Right lobe of liver (tissue), 6 donors: Measurements from ENCODE around the gene NUMA1. TPM values are rescaled to one million over a fixed set of nuclear protein-coding genes. Genes with fewer than 3 reads are reported as not detected.

Experiments
- ATAC-seq, 4 donors: fragments of 200-7000 bp; cut with Tn5 transposase; one replicate each; pipeline ENCODE4 v1.9.1; 2020; ENCODE audit warnings: mild to moderate bottlenecking in 4 of 4, moderate library complexity in 4 of 4
- DNase-seq, 3 donors: peaks; one replicate each; pipeline ENCODE4 v3.0.0-alpha.2; 2020
- H3K27ac ChIP-seq, 3 donors: fragments of 200-600 bp; one replicate each; pipeline ENCODE4 v1.8.0; 2022
- H3K27me3 ChIP-seq, 2 donors: fragments of 200-600 bp; one replicate each; pipeline ENCODE4 v1.8.0; 2022
- H3K36me3 ChIP-seq, 4 donors: fragments of 200-600 bp; sonication (generic) in 1 of 4; one replicate each; pipeline versions ENCODE4 v1.5.1 to v1.8.0; 2017 to 2022; ENCODE audit warnings: control low read depth in 1 of 4
- H3K4me1 ChIP-seq, 4 donors: fragments of 200-600 bp; sonication (generic) in 1 of 4; one replicate each; pipeline versions ENCODE4 v1.5.1 to v1.8.0; 2017 to 2022; ENCODE audit warnings: control low read depth in 1 of 4
- H3K4me3 ChIP-seq, 3 donors: fragments of 200-600 bp; one replicate each; pipeline ENCODE4 v1.8.0; 2022
- H3K9me3 ChIP-seq, 4 donors: fragments of 200-600 bp; sonication (generic) in 1 of 4; one replicate each; pipeline versions ENCODE4 v1.5.1 to v1.8.0; 2017 to 2022; ENCODE audit warnings: control low read depth in 1 of 4
- CTCF ChIP-seq, 4 donors: fragments of 200-600 bp in 3 of 4; fragments of 450-650 bp in 1 of 4; IDR thresholded peaks; one replicate each; pipeline versions ENCODE4 v1.5.1 to v1.8.0; 2016 to 2022; ENCODE audit warnings: antibody characterized with exemption in 4 of 4, mild to moderate bottlenecking in 2 of 4
- POLR2A ChIP-seq: fragments of 450-650 bp; IDR thresholded peaks from one replicate; pipeline ENCODE4 v1.6.1; 2017; ENCODE audit warnings: antibody characterized with exemption, mild to moderate bottlenecking
- WGBS: methylation state at CpG from one replicate; pipeline ENCODE4 v1.1.6; 2018; ENCODE audit warnings: low coverage, low lambda C conversion rate; ENCODE audit not compliant: insufficient coverage; ENCODE audit errors: missing lambda C conversion rate; 5-methylcytosine and 5-hydroxymethylcytosine counted together
- intact Hi-C, 2 donors: fragments of 100-400 bp; cut with DNase I; formaldehyde crosslinking; loops; one replicate each; pipeline versions ENCODE4 v1.11.2 to v1.14.1; 2022
- total RNA-seq, 6 experiments: library from RNA; depleted of rRNA in 2 of 6; stranded (reverse); fragments of >200 nt in 2 of 6; fragmentation: NEBNext Ultra II Directional in 3 of 6; extraction: Animal tissue kit (Norgen Biotek cat#: 25700) in 3 of 6; gene quantifications; one replicate each; pipeline versions ENCODE4 v1.1.0 to v1.2.4, GENCODE V29; 2016 to 2023
- donor health status: DM: no; HTN: yes; CAD: no.
- donor health status: DM: no; HTN: no; CAD: no.
- donor health status: DM: no; HTN: no; CAD: no.
- donor health status: DM: no; HTN: yes; CAD: no.
- donor health status: DM: no; HTN: yes; CAD: no.

Gene NUMA1
- total RNA-seq, 6 experiments from 2014 or later: 47.3 to 62.5 (median 54.5) TPM

- no peaks in the 10 kb centered on the region for H3K27me3 ChIP-seq
- ATAC-seq: peak in 2 of 4 donors; percentile 5 to 18
- DNase-seq: peak in 1 of 3 donors; percentile 62
- H3K36me3 ChIP-seq: peaks cover 0 to 5% (median 0%) of the 10 kb centered on the region in 4 donors
- intact Hi-C loops: no loop called here
- no peak overlapping the region for H3K27ac ChIP-seq
- no peaks in the 10 kb centered on the region for H3K9me3 ChIP-seq
- peaks cover 0 to 16% (median 0%) of the 10 kb centered on the region in 4 donors for H3K4me1 ChIP-seq
- no peak for TF ChIP-seq POLR2A
- no peak for TF ChIP-seq CTCF (IDR thresholded peaks at IDR 0.05)
- 71% methylated on average over 4 of the region's 8 CpGs for WGBS
- no peak overlapping the region for H3K4me3 ChIP-seq
Observed at GRCh38 chr11:71996946-71997345, 83.4 kb downstream of the NUMA1 start.

DNA sequence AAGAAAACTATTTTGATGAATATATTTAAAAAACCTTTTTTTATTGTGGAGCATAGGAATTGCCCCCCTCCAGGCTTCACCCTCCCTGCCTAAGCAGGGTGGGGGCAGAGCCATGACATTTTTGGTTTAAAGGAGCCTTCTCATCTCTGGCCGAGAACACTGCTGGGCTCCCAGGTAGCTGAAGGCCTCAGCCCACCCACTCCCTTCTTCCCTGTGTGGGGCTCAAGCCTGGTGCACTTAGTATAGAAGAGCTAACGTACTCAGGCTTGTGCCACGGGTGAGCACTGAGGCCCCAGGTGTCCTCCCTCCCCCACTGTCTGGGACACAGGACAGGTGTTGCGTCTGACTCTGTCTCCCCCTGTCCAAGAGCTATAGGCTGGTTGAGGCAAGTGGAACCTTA, 83.8 kb downstream of the NUMA1 start:
- Histone ChIP-seq H3K36me3 (peaks cover 0 to 1% (median 0%) of the 10 kb centered on the region in 4 donors), H3K27ac (no peak overlapping the region), H3K27me3 (no peaks in the 10 kb centered on the region), H3K9me3 (no peaks in the 10 kb centered on the region), H3K4me1 (peaks cover 0 to 16% (median 0%) of the 10 kb centered on the region in 4 donors), H3K4me3 (no peak overlapping the region)
- no peak for DNase-seq
- 100% methylated on average over 1 of the region's 4 CpGs for WGBS
- intact Hi-C loops: no loop called here
- TF ChIP-seq POLR2A (no peak), CTCF (IDR thresholded peaks at IDR 0.05) (no peak)
- no peak for ATAC-seq

GRCh38 chr11:71995726-71996291, 84.5 kb downstream of the NUMA1 start:
- no peaks in the 10 kb centered on the region for H3K36me3 ChIP-seq
- intact Hi-C loops: no loop called here
- no peak overlapping the region for H3K4me3 ChIP-seq
- ATAC-seq: no peak
- 83% methylated on average over 1 of the region's 3 CpGs for WGBS
- no peaks in the 10 kb centered on the region for H3K9me3 ChIP-seq
- DNase-seq: no peak
- peaks cover 0 to 16% (median 0%) of the 10 kb centered on the region in 4 donors for H3K4me1 ChIP-seq
- H3K27ac ChIP-seq: no peak overlapping the region
- H3K27me3 ChIP-seq: no peaks in the 10 kb centered on the region
- no peak for TF ChIP-seq POLR2A
- TF ChIP-seq CTCF (IDR thresholded peaks at IDR 0.05): no peak

DNA sequence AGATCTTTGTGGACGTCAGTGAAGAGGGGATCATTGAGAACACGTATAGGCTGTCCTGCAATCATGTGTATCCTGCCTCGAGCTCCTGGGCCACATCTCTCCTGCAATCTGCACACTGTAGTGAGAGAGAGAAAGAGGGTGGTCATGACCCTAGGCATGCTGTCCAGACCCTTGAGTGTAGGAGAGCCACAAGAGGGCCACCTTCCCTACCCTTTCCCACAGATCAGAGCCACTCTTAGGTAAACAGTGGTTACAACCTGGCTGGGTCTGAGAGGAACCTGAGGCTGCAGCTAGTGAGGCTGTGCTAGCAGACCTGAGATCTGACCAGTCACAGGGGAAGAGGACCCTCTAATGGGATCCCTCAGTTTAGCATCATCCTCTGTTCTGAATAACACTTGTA, 85.6 kb downstream of the NUMA1 start:
- no peaks in the 10 kb centered on the region for H3K27me3 ChIP-seq
- 100% methylated on average over 2 of the region's 3 CpGs for WGBS
- no peak overlapping the region for H3K4me3 ChIP-seq
- no peak overlapping the region for H3K27ac ChIP-seq
- no peaks in the 10 kb centered on the region for H3K36me3 ChIP-seq
- TF ChIP-seq POLR2A: no peak
- TF ChIP-seq CTCF (IDR thresholded peaks at IDR 0.05): no peak
- intact Hi-C loops: no loop called here
- ATAC-seq: no peak
- H3K9me3 ChIP-seq: no peaks in the 10 kb centered on the region
- peak in 1 of 3 donors; percentile 15 for DNase-seq
- peaks cover 0 to 11% (median 0%) of the 10 kb centered on the region in 4 donors for H3K4me1 ChIP-seq
